GM19395 (cell line): ENCODE results near the gene CCDC148.
"Not testable (repeated sequence)": the region's sequence is repeated elsewhere in the genome, so short reads cannot be mapped to it uniquely, and the experiment has no call there.

Source experiments
- ATAC-seq: cut with Tn5 transposase; IDR thresholded peaks from one replicate; pipeline ENCODE4 v1.9.1; 2021; ENCODE audit warnings: mild to moderate bottlenecking, moderate library complexity; ENCODE audit not compliant: unreplicated experiment

CCDC148 gene

DNA sequence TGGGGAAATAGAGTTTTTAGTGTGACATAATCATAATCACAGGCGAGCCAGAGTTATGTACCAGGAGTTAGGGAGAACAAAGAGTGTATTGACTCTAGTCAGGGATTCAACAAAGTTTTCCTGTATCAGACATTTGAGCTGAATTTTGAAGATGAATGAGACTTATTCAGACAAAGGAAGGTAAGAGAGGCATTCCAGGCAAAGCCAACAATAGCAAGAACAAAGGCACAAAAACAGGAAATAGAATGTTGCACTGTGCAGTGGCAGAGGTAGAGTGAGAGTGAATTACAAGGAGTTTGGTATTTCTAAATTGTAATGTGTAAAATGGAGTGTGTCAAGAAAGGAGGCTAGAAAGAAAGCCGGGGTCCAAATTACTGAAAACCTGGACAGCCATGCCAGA, 156.2 kb downstream of the CCDC148 start:
- ATAC-seq = no peak

DNA sequence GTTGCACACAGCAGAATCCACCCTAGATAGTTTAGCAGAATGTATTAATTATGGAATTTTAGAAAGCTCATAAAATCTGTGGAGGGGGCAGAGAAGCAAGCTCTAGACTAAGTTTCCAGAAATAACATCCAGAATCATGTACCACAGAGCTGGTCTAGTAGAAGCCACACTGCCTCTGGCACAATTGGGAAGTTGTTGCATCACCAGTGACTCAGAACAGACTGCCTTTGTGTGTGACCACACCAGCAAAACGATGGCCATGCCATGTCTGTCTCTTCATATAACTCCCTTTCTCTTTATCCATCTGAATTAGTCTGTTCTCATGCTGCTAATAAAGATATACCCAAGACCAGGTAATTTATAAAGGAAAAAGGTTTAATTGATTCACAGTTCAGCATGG, 158.9 kb downstream of the CCDC148 start:
- ATAC-seq = no peak

DNA sequence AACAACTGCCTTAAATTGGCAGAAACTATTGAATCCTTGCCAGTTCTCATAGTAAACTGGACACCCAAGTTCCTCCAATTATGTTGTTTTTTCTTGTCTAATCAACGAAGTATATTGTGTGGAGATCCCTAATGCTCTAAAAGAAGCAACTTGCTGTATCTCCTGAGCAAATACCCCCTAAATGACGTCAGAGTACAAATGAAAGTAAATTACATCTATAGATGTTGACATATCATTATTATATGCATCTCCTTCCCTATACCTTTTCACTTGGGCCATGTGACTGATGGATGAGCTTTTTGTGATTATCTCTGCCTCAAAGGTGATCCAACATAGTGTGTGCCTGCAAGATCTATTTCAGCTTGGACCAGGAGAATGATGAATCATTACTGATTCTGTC, 159.4 kb downstream of the CCDC148 start:
- no peak for ATAC-seq

DNA sequence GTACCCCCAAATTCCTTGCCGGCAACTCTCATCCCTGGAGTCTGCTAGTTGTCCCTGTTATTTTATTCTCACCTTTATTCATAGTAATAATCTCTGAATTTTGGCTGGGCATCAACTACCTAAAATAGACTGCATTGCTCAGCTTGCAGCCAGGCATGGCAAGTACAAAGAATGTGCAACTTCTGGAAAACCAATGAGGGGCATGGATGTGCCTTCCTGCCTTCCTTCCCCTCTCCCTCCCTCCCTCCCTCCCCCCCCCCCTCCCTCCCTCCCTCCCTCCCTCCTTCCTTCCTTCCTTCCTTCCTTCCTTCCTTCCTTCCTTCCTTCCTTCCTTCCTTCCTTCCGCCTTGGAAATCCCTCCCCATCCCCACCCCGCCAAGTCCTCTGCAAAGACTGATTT, 162.8 kb downstream of the CCDC148 start:
- no peak for ATAC-seq

DNA sequence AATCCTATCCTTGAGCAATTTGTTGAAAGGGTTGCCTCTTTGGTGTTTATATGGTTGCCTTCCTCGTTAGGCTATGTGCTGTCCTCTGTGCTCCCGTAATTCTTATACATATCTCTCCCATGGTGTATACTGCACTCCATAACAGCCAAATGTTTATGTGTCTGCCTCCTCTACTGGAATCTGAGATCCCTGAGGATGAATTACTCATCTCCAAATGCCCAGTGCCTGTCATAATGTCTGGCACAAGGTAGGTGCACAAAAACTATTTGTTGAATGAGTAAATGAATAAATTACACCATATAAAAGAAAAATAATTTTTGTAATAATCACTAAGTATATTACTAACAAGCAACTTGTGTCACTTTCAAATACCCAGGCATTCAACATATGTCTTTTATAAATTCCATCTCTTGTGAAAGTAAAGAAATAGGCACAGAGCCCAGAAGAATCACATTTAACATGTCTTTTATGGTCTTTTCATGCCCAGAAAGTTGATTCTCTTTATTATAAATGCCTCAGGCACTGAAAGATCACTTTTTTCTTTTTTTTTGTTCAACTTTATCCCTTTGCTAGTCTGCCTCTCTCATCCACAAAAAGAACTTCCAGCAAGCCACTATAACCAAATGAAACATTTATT, 164.9 kb downstream of the CCDC148 start:
- no peak for ATAC-seq

DNA sequence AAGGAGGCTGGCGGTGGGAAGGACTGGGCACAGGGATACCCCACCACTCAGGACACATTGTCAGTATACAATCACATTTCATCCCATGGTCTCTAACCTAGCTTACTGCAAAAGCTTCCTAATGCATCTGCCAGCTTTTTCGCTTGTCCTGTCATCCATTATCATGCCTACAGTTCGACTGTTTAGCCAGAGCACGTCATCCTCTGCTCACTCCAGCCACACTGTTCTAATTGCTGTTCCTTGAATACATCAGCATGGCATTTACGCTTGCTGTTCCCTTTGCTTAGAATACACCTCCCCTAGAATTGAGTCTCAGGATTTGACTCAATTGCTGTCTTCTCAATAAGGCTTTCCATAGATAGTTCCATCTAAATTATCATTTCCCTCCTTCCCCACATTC, 166.3 kb downstream of the CCDC148 start:
- no peak for ATAC-seq

DNA sequence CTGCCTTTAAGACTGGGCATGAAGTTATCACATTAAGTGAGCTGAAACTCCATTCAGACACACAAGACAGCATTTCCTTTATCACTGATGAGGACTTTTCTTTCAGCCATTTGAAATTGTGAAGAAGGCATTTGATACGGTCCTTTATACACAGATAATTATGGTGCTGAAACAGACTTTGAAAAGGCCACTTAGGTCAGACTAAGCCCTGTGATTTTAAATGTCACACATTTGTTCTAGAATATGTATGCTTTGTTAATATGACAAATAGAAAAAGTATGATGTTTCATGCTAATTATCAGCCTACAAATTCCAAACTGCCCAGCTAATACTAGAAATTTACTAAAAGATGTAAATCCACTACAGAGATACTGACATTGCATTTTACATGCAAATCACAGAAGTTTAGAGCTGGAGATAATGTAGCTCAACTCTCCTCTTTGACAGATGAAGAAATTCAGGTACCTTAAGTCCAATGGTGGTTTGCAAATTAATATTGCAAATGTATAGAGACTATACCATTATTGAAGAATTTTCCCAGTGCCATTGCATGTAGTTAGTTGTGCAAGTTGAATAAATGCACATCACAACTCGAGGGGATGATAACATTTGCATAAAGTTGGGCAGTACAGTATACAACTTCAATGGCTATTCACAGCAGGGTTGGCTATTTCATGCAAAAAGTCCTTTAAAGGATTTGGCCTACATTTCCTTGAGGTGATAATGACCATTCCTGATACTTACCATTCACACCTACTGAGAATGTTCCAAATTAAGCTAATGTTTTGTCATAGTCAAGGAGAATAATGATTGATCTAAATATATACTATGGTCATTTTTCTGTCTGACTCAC, 179.7 kb downstream of the CCDC148 start:
- ATAC-seq = no peak

DNA sequence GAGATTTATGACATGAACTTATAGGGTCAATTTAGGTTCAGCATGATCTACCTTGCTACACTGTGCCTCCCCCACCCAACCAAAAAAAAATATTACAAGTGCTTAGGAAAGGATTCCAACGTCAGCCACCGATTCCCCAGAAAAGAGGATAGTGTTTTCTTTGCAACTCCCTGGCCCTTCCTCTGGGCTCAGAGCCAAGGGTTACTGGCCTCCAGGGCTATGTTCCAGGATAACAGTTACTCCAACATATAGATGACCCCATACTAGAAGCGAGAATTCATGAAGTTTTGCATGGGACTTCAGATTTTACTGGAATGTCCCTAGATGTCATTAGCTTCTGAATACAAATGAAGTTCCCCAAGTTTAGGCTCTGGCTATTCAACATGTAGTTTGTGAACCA, 182.8 kb downstream of the CCDC148 start:
- ATAC-seq = no peak

DNA sequence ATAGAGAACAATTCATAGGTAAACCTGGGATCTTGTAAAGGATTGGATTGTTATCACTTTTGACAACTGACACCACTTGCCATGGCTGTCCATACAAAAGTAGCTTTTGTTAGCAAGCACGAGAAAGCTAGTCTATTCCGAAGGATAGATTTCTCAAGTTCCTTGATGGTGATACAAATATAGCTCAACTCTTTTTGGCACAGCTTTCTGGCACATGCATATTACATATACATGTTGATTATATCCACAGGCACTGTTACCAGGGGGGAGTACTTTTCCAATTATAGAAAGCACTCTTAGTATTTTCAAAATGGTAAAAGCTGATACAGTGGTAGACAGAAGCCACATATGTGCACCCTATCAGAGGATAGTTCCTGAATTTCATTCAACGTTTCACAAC, 186.0 kb downstream of the CCDC148 start:
- no peak for ATAC-seq

DNA sequence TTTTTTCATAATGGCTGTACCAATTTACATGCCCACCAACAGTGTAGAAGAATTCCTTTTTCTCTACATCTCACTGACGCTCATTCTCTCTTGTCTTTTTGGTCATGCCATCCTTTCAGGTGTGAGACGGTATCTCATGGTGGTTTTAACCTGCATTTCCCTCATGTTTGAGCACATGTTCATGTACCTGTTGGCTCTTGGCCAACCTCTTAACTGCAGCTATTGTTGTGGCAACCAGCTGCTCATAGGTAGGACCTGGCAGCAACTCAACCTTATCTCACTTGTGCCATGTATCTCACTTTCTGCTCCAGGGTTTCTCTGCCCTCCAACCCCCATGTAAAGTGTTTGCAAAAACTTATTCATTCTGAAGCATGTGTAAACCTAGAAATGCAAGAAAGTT, 187.4 kb downstream of the CCDC148 start:
- no peak for ATAC-seq

DNA sequence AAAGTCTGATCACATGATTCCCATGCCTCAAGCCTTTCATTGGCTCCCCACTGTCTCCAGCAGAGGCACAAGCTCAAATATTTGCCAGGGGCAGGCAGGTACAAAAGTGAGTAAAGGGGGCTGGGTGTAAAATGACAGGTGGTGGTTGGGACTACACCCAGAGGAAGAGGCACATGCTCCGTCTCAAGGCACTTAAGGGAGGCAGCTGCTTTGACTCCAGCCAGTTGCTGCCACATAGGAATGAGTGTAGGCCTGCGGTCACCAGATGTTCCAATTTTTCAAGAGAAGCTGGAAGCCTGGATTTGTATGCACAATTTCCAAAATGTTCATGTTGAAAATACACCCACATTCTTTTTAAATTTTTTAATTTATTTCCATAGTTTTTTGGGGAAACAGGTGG, 190.4 kb downstream of the CCDC148 start:
- ATAC-seq = no peak

DNA sequence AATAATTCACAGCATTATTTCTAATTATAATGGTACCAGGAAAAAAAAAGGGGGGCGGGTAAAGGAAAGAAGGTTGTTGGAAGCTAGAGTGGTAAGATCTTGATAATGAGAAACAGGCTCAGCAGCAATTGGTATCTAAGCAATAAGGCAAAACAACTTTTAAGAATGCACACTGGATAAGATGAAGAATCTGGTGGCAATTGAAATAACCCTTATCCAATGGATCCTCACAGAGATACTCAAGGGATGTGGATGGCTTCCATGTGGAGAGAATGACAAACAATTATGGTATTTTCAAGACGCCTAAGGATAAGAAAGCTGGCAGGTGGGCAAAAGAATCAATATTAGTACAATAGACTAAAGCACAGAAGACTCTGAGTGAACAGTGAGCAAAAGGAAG, 201.3 kb downstream of the CCDC148 start:
- ATAC-seq = no peak

DNA sequence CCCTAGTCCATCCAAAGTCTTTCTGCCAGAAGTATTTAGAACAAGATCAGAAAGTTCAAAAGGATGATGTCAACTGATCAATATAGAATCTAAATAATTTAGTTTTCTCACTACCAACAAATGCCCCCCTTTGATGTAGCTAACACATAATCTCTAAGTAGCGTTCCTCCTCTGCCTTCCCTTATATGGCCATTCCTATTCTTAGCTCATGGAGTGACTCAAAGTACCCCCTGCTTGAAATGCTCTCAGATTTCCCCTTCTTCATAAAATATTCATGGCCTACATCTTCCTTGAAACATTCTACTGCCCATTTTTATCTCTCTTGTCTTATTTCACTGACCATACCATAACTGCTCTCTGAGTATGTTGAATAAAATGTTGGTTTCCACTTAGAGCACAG, 203.4 kb downstream of the CCDC148 start:
- ATAC-seq = no peak

DNA sequence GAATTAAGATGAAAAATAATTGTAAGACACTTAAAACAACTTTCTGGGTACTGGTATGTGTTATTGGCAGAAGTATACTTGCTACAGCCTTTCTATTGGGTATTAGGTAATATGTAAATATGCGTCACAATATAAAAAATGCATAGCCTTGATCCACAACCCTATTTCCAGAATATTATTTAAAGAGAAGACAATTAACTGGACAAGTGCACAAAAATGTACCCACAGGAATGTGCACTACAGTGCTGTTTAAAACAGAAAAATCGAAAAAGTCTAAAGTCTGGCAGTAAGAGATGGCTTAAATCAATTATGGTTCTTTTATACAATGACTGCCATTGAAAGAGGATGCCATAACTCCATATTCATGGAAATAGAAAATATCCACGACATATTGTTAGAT, 205.2 kb downstream of the CCDC148 start:
- no peak for ATAC-seq

DNA sequence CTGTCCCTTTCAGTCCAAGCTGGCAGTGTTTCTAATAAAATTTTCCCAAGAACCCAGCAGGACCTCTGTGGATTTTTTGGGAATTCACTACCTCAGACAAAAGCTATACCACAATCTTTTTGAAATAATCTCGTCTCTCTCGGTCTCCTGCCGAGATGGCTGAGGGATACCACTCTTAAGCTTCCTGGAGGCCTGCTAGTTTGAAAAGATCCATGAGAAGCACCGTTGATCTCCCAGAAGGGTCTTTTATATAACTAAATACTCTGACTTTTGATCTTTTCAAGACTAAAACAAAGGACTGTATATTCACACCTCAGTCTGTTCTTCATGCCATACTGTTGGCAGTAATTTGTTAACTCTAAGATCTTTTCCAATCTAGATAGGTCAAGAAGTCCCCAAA, 213.2 kb downstream of the CCDC148 start:
- ATAC-seq = no peak

DNA sequence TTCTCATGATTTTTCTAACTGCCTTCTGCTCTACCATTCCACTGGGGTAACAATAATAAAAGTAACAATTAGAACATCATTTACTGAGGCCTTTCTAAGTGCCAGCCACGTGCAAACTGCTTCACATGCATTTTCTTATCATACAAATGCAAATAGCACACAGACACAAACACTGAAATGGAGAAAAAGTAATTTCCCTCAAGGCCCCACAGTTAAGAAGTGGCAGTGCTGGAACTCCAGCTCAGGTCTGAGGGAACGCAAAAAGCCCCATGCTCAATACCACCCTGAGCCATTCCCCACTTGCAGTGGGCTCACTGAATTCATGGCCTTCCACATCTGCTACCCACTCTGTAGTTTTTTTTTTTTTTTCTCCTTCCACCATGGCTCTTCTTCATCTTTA, 214.3 kb downstream of the CCDC148 start:
- no peak for ATAC-seq

DNA sequence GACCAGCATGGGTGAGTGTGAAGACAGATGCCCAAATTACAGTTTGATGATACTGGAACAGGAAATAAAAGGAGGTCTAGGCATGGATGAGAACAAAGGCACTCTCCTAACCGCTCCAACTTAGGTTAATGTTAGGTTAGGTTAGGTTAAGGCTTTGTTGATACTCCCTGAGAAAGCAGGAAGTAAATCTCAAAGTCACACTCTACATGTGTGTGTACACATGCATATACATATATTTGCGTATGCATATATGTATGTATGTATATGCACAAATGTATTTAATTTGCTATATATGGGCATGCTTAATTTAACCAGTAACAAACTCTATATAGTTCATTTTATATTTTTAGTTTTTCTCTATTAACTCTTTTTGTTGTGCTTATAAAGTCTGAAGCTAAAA, 215.6 kb downstream of the CCDC148 start:
- no peak for ATAC-seq

DNA sequence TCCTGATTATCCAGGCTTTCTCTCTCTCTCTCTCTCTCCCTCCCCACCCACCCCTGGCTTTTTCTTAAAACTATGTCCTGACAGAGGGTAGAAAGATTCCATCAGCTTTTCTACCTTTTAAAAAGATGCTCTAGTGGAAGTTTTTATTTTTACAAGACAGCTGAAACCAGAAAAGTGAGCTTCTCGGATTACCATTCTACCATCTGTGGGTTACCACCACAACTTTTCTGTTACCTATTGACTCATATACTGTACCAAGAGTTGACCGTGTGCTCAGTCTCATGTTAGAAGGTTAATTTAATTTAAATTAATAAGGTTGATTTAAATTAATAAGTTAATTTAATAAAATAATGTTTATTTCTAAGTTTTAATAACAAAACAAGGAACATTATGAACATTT, 217.3 kb downstream of the CCDC148 start:
- ATAC-seq = no peak

DNA sequence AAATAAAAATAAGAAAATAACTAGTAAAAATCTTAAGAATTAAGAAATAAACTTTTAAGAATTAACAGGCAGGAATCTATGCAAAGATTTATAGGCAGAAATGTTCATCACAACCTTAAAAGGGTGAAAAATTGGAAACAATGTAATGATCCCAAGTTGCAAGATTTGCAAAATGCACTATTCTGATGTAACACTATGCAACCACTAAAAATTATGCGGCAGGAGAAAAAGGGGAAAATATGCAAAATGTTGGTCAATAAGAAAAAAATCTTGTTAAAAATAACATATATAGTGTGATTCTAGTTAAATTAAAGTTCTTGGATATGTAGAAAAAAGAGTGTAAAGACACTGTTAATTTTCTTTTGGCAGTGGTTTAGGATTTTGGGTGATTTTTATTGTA, 222.1 kb downstream of the CCDC148 start:
- ATAC-seq = no peak

DNA sequence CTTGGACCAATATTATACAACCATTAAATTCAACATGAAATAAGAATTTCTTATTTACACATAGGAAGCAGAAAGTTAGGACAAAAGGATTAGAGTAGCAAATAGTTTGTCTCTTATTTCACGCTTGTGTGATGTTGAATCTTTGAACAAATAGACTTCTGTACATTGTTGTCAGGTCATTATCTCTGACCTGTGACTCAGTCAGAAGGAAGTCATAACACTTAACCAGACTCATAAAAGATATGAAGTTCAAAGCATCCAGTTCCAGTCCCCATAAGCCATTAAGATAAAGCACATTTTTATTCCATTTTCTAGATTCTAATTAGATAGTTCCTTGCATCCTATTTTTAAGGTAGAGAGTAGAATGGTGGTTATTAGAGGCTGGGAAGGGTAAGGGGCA, 224.1 kb downstream of the CCDC148 start:
- ATAC-seq = no peak

DNA sequence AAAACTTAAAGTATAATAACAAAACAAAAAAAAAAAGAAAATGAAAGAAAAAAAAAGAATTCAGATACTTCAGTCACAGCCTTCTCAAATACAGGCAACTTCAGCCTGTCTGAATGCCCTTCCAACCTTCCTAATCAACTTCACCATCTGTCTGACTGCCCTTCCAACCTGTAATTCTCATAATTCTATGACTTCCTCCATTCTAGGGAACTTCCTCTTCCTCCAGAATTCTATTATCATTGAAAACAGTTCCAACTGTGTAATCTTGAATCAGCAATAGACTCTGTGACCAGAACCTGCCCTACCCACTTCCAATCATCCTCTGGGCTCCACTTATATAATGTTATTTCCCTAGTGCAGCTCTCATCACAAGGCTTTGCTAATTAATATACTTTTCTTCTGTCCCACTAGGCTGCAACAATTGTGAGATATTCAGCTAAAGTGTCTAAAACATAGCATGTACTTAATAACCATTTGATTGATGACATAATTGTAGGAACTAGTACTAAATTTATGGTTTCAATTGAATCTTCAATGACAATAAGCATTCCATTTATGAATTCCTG, 227.5 kb downstream of the CCDC148 start:
- no peak for ATAC-seq

DNA sequence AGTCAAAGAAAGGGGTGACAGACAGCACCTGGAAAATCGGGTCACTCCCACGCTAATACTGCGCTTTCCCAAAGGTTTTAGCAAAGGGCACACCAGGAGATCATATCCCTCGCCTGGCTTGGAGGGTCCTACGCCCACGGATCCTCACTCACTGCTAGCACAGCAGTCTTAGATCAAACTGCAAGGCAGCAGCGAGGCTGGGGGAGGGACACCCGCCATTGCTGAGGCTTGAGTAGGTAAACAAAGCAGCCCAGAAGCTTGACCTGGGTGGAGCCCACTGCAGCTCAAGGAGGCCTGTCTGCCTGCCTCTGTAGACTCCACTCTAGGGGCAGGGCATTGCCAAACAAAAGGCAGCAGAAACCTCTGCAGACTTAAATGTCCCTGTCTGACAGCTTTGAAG, 233.5 kb downstream of the CCDC148 start:
- not testable (repeated sequence) for ATAC-seq
